Erythroblast (primary cell): Measurements from ENCODE around the gene GFAP.

Experiments
- GATA1 ChIP-seq: IDR thresholded peaks from 2 replicates; pipeline ENCODE4 v1.6.1; 2011; ENCODE audit warnings: low read depth, mild to moderate bottlenecking, control low read depth, low read length, moderate library complexity
- POLR2A ChIP-seq: IDR thresholded peaks from 2 replicates; pipeline ENCODE4 v1.6.1; 2011; ENCODE audit warnings: mild to moderate bottlenecking, low read length

DNA sequence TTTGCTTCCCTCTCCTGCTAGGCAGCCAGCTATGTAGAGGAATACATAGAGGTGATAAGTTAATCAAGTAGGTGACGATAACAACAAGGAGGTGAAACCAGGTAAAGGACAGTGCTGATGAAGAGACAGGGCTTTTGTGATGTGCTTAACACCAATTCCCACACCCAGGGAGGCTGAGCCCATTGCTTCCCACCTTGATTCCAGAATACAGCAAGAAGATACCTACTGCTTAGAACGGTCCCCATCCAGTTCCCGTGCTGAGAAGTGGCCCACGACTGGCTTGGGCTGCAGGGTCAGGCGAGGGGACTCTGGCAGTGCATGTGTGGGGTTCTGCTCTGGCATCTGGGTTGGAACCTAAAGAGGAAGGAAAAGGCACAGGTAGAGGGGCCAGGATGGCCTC is 16.1 kb upstream of the GFAP start:
- no peak for TF ChIP-seq POLR2A
- no peak for TF ChIP-seq GATA1
